Activated CD8-positive, alpha-beta memory T cell treated with anti-CD3 and anti-CD28 coated beads for 48 hours (primary cell): Measurements from ENCODE around the gene FGF1.

Source experiments
- DNase-seq, 3 experiments: peaks; one replicate each; pipeline ENCODE4 v3.0.0-alpha.2; 2020; ENCODE audit warnings: low read depth in 2 of 3, low spot score in 2 of 3

Gene FGF1

DNA sequence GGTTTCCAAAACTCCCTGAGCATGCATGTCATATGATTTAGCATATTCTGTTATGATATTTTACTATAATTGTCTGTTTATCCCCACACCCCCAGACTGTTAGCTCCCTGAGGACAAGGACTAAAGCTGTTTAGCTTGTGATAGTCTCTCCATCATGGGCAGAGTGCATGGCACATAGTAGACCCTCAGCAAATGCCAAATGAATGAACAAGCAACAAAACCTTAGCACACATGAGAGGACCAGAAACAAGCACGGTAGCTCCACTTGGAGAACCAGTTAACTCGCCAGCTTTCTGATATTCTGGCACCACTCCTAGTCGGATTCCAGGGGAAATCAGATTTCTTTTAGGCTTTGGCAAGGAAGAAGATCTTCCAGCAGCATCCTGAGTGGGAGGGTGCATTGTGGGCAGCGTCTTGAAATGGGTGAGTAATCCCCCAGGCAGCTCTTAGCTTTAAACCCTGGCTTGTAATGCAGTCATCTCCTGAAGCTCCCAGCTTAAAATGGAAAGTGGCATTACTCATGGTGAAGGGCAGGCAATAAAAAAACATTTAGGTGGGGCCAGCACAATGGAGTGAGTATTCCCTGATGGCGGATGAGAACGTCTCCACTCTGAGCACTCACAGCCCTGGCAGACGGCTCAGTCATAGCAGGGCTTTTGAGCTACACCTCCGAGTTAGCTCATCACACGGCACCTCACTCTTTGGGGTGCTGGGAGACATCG lies 41.1 kb downstream of the FGF1 start:
- DNase-seq: no peak

DNA sequence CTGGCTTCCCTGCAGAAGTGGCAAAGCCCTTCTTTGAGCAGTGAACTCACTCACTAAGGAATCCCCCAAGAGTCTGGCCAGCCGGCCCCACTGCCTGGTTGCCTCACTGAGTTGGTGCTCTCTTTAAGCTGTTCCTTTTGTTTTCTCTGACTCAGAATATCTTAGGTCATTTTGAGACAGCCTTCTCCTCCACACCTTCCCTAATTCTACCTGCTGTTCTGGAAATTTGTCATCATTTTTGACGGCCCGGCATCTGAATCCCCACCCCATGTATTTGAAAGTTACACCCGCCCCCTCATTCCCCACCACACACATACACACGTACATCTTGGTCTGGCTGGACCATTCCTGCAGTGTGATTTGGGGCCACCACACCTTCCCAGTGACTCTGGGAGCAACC lies 41.8 kb downstream of the FGF1 start:
- no peak for DNase-seq

DNA sequence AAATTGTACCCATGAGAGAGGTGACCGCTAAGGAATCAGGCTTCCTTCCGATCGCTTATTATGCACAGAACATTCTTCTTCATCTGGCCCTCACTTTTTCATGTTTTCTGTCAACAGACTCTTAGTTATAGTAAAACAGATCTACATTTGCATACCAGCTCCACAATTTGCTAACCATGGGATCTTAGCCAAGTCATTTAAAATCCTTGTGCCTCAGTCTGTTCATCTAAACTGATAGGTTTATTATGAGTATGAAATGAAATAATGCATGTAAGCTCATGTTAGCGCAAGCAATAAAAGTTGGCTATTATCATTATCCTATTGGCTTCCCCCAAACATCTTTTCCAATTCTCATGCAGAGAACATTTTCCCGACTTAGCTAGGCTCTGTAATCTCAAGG lies 42.3 kb downstream of the FGF1 start:
- no peak for DNase-seq

DNA sequence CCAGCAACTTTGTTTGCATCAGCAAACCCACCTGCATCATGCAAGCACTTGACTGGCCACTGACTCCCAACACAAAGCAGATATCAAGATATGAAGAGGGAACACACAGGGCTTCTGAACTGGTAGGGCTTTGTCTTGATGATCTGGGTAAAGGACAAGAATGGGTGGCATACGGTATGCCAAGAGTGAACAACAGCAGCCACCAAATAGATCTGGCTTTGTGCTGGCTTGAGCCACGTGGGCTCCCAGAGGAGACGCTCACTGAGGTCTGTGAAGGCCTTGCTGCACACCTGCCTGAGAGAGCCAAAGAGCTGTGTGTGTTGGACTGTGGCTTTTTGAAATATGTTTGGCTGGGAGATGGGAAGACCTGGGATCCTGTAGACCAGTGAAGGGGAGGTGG lies 43.5 kb downstream of the FGF1 start:
- no peak for DNase-seq

DNA sequence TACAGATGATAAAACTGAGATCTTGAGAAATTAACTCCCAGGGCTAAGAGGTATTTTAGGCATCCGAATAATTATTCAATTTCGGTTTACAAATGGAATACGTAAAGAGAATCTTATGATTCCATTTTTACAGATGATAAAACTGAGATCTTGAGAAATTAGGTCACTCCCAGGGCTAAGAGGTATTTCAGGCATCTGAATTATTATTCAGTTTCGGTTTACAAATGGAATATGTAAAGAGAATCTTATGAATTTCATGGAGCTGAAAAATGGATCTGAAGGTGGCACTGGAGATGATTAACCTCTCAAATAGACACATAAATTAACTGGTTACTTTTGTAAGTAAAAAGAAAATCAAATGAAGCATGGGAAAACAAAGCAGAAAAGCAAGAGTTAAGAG lies 44.2 kb downstream of the FGF1 start:
- no peak for DNase-seq

DNA sequence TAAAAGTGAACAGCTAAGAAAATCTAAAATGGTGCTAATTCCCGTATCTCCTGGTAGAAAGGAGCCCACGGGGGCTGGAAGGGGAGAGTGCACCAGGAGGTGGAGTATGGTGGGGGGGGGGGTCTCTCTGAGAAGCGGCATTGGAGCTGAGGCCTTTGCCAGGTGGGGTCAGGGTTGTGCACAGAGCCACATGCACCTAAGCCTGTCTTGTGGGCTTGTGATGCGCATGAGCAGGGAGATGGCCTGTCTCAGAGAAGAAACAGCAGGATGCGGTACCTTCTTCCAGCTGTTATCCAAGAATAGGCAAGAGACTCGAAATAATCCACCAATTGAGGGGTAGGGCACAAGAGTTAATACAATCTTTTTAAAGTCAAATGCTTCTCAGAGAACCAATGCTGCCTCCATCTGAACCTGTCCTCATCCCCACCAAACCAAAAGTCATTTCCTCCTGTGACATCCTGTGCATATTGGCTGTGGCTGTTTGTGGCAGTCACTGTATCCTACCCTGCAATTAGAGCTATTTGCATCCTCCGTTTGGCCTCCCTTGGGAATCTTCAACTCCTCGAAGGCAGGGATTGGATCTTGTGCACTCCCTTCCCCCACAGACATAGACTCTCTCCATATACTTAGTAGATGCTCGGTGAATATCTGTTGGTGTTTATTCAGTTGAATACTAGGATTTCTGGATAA lies 45.4 kb downstream of the FGF1 start:
- DNase-seq: no peak

DNA sequence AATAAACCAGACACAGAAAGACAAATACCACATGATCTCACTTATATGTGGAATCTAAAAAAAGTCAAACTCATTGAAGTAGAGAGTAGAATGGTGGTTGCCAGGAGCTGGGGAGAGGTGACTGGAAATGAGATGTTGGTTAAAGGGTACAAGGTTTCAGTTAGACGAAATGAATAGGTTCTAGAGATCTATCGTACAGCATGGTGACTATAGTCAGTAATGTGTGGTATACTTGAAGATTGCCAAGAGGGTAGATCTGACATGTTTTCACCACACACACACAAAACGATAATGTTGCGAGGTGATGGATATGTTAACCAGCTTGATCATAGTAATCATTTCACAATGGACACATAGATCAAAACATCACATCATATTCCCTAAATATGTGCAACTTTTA lies 46.4 kb downstream of the FGF1 start:
- DNase-seq: no peak

DNA sequence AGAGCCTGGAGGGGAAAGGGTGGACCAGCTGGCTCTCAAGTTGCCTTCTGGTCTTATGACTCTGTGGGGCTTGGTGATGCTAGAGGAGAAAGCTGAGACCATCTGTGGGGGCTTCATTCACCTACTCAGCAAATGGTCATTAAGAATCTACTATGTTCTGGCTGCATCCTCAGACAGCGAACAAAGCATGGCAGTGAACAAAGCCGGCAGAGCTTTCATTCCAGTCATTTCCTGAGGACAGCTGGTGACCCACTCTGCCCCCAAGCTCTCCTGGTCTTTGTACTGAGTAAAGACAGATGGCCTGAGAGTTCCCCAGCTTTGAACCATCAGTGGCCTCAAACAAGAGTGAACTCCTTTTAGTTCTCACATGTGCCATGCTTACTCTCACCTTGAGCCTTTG lies 48.0 kb downstream of the FGF1 start:
- DNase-seq: no peak

DNA sequence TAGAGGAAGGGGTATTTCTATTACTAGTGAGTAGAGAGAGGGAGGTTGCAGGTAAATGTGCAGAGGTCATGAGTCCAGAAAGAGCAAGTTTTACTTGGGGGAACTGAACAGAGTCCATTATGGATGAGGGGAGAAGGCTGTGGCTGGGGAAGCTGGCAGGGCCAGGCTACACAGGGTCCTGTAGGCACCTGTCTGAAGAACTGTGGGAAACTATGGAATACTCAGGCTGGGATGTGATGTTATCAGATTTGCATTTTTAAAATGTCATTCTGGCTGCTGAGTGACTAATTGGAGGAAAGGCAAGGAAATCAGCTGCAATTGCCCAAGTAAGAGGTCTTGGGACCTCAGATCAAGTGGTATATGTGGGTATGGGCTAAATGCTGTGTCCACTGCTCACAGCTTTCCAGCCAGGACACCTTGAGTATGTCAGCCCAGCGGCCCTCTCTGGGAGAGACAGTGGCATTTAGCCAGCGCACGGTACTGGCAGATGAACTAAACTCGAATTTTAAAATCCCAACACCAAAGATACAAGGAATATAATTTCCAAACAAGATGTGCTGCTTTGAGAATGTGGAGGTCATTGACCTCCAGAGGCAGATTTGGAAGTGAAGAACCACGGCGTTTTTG lies 49.1 kb downstream of the FGF1 start:
- no peak for DNase-seq

DNA sequence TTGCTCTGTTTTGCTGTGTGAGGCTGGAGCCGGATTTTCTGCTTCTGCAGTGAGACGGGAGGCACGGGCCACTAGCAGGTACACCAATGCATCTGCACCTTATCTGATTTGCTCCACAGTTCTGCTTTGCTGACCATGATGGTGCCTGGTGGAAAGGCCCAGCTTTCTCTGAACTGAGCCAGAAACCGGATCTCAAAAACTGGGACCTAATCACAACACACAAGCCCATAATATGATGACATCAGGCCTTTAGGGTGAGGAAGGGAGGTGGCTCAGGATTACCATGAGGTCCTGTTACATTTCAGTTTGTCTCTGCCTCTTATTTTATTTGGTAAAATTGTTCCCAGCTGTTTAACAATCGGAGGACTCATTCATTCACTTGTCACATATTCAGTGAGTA lies 49.8 kb downstream of the FGF1 start:
- no peak for DNase-seq

DNA sequence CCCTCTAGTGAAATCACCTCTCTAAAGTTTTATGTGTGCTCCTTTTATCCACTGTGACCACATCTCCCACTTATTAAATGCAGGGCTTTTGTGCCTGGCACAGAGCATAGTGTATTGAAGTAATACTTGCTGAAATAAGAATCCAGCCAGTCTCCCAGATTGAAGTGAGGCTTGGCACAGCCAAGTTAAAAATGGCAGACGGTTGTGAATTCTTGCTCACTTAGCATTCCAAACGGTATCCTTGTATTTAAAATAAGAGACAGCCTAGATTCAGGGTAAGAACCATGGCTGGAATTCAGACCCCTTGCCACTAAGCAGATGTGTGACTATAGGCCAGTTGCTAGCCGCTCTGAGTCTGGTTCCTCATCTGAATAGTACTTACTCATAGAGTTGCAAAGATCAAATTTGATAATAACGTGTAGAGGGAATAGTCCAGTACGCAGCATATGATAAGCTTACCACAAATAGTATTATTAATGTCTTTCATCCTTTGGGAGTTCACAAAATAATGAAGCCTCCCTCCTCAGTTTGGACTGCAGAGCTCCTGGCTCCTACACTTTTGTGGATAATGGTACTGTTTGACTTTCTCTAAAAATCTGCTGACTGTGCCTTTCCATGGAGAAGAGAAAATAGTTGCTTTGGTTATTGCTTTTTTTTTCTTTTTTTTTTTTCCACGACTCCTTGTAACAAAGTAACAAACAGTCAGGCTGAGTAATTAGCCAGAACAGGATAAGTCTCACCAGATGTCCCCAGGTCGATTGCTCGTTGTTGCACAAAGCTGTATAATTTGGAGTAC lies 51.5 kb downstream of the FGF1 start:
- no peak for DNase-seq

DNA sequence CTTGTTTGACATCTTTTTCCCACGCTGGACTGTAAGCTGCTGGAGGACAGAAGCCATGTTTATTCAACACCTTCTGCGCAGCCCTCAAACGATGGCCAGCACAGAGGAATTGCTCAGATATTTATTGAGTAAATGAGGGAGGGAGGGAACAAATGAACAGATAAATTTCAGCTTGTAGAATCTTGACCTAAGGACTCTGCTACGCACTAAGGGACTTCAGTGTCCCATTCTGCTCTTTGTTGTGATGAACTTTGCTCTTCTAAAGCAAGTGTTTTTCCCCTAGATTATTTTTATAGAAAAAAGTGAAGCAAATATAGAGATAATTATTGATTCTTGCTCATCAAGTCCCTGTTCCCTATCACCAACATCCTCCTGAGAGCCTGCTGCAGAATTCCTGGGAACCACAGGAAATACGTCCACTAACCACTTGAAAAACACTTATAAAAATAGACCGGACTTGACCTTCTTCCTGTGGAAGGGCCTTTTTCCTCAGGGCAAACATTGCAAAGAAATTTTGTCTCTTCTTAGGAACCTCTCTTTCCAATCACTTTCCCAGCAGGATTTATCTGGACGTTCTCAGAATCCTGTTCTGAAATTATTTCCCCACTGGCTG lies 54.9 kb downstream of the FGF1 start:
- DNase-seq: no peak

DNA sequence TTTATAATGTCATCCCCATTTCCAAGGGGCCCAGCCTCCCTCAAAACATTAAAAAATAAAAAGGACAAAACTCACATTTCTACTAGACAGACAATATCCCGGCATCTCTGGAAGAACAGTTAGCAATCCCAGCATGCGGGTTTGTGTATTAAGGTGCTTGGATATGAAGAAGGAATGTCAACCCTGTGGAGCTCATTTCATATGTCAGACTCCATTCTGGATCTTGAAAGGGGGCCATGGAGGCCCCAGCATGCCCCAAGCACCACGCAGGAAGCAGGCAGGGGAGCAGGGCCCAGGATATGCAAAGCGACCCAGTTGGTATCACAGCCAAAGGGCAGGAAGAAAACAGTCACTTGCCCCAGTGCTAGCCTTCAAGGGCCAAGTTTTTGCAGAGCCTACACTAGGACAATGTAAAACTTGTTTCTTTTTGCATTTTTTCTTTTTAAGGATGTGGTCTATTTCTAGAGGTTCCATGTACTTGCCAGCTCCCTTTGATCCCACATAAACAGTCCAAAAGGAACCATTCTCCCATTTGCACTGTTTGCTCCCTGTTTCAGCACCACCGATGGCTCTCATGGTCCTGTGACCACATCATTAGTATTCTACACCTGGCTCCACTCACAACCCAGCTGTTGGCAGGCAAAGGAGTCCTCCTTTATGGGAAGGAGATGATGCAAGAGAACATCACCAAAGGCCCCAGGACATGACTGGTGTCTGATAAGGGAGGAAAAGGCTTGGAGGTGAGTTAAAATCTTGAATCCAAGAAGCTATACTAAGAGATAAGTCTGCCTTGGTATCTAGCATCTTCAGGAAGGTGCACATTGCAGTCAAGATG lies 58.3 kb downstream of the FGF1 start:
- no peak for DNase-seq

DNA sequence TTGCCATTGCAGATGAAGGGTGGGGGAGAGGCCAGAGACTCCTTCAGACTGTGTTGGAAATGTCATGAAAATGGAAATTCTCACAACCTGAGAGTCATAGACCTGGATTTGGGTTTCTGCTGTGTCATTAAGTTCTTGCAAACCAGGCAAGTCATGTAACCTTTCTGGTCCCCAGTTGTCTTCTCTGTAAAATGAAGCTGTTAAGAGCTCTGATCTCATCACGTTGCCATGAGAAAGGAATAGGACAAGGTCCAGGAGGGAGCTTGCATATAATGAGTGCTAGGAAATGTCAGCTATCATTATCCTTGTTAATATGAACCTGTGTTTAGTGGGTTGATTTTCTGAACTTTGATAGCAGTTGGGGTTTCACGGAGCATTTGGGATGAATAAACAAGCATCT lies 59.1 kb downstream of the FGF1 start:
- no peak for DNase-seq

DNA sequence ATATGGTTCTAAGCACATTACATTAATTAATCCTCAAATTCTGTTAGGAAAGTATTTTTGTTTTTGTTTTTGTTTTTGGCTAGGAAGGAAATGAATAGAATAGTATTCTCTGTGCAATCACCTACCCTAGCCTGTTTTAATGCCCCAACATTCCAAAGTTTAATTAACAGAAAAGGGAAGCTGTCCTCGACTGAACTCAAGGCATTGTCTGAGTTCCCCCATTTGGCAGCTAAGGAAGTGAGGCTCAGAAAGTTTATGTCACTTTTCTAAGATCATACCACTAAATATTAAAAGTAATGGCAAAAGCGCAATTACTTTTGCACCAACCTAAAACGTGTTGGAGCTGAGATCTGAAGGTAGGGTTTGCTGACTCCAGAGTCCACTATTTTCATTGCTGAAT lies 59.8 kb downstream of the FGF1 start:
- no peak for DNase-seq

DNA sequence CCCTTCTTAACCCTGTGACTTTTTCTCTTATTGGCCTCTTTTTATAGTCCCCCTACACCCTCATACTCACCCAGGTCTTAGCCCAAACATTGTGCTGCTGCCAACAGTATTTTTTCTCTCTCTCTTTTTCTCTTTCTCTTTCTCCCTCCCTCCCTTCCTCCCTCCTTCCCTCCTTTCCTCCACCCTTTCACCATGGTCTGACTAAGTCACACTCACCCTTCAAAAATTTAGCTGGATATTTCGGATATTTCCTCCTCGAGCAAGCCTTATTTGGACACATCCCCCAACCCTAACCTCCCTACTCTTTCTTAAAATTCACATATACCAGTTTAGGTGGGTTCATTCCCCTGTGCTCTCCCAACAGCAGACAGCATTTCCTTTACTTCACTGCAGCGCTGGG lies 64.7 kb downstream of the FGF1 start:
- no peak for DNase-seq

DNA sequence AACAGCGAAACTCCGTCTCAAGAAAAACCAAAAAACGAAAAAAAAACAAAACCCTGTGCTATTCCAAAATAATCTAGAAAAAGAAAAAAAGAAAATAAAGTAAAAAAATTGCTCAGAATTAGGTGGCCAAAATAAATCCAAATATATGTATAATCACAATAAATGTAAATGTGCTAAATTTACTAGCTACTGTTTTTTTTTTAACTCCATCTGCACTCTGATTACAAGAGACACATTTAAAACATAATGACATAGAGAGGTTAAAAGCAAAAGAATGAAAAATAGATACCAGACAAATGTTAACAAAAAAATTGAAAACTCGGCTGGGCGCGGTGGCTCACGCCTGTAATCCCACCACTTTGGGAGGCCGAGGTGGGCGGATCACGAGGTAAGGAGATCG lies 66.1 kb downstream of the FGF1 start:
- DNase-seq: no peak

DNA sequence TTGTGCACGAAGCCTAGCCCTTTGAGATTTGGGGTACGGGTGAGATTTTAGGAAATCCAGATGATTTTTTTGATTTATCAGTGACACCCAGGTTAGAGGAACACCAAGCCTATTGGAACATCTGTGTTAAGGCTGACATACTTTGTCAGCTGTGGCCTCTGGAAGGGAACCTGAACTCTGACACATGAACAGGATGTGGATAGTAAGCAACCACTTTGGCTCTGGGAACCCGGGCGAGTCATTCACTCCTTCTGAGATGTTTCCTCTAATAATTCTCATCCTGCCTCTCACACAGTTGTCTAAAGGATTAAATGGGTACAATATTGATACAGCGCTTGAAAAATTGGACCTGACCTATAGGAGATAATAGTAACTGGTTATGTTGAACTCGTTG lies 67.8 kb downstream of the FGF1 start:
- peak in 1 of 3 experiments; percentile 4 for DNase-seq

DNA sequence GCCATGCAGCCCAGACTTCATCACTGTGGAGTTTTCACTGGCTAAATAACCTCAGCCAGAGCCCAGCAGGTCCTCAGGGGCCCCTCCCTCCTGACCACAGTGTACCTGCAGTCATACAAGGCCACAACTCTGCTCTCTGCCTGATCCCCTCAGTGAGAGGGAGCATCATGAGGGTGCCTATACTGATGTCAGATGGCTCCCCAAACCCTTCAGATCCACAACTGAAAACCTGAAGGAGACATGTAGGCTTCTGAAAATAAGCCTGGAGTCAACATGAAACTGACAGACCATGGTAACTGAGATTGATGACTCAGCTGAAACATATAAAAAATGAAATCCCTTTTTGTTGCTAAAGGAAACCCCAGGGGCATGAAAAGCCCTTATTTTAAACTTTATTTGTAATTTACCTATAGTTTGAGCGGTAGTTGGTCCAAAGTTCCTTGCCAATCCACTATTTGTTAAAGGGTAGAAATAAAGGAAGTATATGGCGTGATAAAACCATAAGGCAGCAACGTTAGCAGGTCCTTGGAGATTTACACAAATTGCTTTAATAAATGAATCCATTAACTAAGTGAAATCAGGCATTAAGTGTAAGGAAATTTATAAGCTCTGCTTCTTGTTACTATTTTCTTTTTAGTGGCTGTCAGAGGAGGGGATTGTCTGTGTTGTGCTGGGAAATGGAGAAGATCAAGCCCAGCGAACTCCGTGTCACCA lies 68.3 kb downstream of the FGF1 start:
- DNase-seq: peak in 1 of 3 experiments; percentile 6

DNA sequence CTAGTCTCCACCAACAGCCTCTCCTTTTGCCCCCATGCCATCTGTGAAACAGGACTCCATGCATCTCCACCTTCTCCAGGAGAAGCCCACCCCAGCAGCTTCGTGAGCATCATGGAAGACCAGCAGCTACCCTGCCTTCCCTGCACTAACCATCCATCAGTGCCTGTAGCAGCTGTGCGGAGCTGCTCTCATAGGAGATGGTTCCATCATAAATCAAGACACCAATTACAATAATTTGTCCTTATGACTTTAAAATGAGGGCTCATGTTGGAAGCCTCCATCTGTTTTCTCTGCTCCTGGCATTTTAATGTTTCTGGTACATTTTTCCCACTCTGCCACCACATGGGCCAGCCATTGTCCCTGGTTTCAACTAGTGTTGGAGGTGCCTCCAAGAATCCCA lies 69.9 kb downstream of the FGF1 start:
- no peak for DNase-seq
